ENCODE results near the gene TRPM2.
"Not testable (repeated sequence)": the region's sequence is repeated elsewhere in the genome, so short reads cannot be mapped to it uniquely, and the experiment has no call there.

The TRPM2 gene

GRCh38 chr21:44399955-44400790 lies 46.8 kb downstream of the TRPM2 start:
- no peak for DNase-seq

- no peak for DNase-seq
Measured at GRCh38 chr21:44400791-44401385, 47.5 kb downstream of the TRPM2 start.

GRCh38 chr21:44401386-44402160 lies 48.2 kb downstream of the TRPM2 start:
- DNase-seq: no peak

DNA sequence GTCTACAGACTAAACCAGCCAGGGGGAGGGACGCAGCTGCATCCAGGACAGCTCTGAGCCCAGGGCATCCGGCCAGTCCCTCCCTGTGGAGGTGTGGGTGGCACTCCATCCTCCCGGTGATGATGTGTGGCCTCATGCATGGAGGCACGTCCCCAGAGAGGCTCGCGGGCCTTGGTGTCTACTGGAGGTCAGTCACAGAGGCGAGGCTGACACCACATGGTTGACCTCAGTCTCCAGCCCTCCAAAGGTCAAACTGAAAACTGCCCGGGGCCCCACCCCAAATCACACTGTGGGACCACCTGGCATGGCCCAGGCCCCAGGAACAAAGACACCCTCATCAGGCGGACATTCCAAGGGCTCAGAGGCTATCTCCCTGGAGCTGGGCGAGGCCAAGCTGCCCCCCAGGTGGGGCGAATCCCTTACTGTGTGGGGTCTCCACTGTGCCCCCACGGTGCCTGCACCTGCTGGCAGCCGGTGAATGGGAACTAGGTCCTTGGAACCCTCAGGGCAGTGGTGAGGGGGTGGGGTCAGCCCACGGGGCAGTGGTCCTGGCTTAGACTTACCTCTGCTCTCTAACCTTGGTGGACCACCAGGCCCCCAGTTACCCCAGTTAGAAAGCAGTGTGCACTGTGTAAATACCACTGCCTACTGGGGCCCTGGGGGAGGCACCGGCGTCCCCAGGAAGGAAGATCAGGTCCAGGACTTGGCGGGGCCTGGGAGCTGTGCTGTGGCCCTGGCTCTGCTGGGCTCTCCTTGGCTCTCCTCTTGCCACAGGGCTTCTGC lies 49.1 kb downstream of the TRPM2 start:
- DNase-seq: no peak

DNA sequence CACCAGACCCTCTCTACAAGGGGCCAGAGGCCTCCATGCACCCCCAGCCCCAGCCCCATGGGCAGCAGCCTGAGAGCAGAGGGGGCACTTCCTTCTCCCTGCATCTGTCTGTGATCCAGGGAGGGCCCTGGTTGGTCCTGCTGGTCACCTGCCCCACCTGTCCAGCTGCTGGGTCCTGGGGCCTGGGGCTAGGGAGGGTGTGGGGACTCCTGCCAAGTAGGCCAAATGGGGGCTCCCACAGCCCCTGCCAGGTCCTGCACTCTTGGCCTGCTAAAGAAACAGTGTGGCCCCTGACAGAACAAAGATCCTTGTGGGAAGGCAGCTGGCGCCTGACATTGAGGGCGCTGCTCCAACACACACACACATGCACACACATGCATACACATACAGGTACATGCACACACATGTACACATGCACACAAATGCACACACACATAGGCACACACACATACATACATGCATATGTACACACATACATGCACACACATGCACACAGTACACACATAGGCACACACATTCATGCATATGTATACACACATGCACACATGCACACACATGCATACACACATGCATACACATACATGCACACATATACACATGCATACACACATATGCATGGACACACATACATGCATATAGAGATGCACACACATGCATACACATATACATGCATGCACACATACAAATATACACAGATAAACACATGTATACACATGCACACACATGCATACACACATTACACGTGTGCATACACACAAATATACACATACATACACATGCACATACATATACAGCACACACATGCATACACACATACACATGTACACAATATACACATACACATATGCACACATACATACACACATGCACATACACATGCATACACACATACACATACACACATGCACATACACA lies 49.9 kb downstream of the TRPM2 start:
- no peak for DNase-seq

DNA sequence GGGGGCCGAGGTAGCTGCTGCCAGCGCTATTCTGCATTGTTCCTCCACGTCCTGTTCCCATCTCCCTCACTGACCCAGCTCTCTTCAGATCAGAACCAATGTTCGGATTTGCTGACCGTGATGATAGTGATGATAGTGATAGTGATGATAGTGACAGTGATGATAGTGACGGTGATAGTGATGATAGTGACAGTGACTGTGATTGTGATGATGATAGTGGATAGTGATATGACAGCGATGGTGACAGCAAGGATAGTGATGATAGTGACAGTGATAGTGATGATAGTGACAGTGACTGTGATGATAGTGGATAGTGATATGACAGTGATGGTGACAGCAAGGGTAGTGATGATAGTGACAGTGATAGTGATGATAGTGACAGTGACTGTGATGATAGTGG lies 51.1 kb downstream of the TRPM2 start:
- DNase-seq: not testable (repeated sequence)

DNA sequence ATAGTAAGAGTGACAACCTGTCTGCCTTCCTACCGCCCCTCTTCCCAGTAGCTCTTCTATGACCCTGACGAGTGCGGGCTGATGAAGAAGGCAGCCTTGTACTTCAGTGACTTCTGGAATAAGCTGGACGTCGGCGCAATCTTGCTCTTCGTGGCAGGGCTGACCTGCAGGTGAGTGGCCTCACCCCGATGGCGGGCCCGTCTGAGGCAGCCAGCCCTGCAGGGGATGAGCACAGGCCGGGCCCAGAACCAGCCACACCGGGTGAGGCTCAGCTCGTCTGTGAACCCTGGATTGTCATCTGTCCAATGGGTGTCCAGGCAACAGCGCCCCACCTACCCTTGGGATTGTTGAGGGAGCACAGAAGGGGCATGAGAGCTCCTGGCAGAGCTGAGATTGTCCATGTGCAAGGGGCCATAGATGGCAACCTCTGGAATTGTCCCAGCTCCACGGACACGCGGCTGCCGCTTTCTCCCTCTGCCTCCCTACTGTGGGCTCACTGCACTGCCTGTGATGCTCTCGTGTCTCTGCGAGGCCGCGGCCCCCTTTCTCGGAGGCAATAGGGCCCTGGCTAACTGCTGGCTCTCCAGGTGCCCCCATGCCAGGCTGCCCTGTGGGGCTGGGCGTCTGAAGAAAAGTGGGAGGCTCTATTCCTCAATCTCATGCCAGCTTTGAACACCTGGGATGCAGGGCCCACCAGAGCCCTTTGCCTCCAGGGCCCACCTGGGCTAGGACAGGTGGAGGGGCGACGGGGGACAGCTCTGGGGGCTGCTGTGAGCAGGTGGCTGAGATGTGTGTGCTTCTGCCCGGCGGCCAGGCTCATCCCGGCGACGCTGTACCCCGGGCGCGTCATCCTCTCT lies 51.9 kb downstream of the TRPM2 start:
- no peak for DNase-seq

GRCh38 chr21:44405948-44406872 lies 52.8 kb downstream of the TRPM2 start:
- no peak for DNase-seq

DNA sequence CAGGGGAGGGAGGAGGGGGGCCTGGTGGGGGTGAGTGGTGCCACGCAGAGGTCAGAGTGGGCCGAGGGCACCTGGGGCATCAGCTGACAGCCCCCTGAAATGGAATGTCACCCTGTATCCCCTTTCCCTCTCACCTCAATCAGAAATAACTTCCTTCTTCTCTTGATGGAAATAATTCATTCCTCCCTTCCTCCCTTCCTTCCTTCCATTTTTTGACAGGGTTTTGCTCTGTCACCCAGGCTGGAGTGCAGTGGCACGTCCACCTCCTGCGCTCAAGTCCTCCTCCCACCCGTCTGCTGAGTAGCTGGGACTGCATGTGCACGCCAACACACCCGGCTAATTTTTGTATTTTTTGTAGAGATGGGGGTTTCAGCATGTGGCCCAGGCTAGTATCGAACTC lies 53.5 kb downstream of the TRPM2 start:
- no peak for DNase-seq

- no peak for DNase-seq
Measured at GRCh38 chr21:44407493-44407892, 54.1 kb downstream of the TRPM2 start.

DNA sequence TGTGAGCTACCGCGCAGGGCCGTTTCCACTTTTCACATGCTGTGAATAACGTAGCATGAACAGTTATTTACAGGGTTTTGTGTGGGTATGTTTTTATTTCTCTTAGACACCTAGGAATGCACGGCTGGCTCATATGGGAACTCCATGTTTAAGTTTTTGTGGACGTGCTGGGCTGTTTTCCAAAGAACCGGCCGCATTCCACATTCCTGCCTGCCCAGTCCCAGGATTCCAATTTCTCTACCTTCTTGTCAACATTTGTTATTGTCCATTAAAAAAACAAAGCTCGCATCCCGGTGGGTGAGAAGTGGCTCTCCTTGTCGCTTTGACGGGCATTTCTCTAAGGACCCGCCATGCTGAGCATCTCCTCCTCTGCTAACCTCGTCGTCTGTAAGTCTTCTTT lies 54.8 kb downstream of the TRPM2 start:
- DNase-seq: no peak

DNA sequence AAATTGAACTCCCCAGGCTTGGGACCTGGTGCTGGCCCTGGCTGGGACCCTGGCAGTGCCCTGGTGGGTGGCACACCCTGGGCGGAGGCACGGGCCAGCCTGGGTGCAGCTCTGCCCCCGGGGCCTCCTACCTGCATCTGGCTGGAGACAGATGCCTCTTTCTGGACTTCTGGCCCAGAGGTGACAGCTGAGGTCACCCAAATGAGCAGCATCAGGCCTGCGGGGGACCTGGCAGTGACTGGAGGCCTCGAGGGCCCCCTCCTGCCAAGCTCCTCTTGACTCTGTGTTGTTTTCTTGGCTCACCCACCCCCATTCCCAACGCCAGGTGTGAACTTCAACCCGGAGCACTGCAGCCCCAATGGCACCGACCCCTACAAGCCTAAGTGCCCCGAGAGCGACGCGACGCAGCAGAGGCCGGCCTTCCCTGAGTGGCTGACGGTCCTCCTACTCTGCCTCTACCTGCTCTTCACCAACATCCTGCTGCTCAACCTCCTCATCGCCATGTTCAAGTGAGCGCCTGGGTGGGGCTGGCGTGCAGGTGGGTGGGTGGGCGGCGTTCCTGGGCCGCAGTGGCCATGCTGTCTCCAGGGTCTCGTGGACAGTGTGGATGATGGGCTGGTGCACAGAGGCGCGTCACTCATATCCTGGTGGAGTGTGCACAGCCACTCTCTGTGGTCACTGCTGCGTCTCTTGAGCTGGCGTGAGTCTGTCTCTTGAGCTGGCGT lies 60.3 kb downstream of the TRPM2 start:
- DNase-seq: no peak

- no peak for DNase-seq
Measured at GRCh38 chr21:44414291-44415072, 61.1 kb downstream of the TRPM2 start.

- DNase-seq: no peak
Measured at GRCh38 chr21:44415073-44416025, 61.9 kb downstream of the TRPM2 start.

GRCh38 chr21:44416193-44416592 lies 62.8 kb downstream of the TRPM2 start:
- no peak for DNase-seq

DNA sequence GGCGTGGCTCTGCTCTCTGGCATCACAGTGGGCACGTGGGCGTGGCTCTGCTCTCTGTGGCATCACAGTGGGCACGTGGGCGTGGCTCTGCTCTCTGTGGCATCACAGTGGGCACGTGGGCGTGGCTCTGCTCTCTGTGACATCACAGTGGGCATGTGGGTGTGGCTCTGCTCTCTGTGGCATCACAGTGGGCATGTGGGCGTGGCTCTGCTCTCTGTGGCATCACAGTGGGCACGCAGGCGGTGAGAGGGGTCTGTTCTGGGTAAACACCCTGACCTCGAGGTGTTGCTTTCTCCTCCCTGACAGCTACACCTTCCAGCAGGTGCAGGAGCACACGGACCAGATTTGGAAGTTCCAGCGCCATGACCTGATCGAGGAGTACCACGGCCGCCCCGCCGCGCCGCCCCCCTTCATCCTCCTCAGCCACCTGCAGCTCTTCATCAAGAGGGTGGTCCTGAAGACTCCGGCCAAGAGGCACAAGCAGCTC lies 64.2 kb downstream of the TRPM2 start:
- not testable (repeated sequence) for DNase-seq
